Activated CD4-positive, alpha-beta T cell treated with anti-CD3 and anti-CD28 coated beads, Interleukin-2, amount 50 U/mL, for 1 hour (primary cell): ENCODE results near the gene AGPAT3.

ENCODE experiments used
- DNase-seq: peaks from one replicate; pipeline ENCODE4 v3.0.0-alpha.2; 2020

Gene AGPAT3

DNA sequence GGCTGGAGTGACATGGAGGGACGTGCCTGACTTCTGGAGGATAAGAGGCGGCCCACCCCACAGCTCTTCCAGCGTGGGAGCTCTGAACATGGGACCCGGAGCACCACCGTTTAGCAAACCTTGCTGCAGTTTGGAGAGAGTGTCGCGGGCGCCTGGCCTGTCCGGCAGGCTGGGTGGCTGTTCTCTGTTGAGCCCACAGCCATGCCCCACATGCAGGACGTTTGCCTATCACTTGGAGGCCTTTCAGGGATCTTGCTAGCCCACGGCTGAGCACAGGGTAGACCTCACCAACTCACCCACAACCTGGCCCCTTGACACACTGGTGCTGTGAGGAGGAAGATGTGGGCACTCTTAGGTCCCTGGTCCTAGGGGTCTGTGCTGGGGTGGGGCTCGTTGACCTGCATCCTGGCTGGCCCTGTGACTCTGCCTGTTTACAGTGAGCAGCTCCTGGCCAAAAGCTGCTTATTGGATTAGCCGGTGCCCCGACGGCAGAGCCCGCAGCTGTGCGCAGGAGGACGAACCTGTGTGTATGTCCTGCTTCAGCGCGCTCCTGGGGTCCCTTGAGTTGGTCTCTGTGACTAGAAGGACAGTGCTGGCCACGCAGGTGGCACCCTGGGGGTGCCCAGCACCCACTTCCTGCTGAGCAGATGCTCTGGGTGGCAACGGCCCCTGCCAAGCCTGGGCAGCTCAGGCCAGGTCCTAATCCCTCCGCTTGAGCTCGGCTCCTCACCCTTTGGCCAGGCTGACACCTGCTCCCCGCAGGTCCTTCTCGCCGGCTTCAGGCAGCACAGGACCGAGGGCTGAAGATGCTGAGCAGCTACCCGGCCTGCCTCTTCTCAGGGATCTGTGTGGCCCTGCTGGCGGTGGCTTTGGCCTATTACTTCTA is 74.7 kb downstream of the AGPAT3 start:
- DNase-seq = no peak

DNA sequence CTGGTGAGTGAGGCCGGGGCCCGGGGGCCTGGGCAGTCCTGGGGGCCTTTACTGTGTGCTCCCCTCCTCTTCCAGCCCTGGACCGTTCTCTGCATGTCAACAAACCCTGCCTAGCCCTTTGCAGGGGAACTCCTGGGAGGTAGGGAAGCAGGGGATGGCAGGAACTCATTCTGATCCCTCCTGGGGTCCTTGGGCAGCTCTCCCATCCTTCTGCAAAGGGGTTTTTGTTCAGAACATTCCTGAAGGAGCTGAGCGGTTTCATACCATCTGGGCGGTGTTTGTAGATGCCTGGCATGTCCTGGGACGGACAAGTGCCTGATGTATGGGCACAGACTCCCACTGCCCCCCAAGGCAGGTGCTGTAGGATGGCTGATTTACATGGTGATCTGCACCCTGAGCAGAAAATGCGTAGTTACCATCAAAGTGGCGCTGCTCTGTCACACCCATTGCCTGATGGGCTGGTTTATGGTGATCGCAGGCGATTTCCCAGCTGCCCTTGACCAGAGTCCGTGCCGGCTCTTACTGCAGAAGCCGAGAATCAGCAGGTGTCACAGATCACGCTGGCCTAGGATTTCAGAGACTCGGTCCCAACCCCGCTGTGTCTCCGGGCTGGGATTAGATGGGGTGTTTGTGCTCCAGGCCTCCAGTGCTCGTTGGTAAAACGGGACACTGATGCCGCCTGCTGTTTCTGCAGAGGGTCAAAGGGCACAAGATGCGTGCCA is 75.5 kb downstream of the AGPAT3 start:
- no peak for DNase-seq

DNA sequence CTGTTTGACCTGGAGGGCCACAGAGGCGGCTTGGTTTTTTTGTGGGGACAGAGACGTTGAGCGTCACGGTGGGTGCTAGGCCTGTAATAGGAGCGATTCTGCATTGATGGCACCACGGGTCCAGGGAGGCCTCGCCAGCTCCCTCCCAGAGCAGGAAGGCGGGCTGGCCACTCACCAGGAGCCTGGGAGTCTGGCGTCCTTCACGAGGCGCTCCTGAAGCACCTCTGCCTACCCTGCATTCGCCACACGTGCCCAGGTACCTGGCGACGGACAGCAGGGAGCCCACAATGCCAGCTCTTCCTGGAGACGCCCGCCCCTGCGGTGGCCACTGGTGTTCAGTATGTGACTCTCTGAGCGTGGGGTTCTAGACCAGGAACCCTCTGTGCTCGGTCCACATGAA is 77.2 kb downstream of the AGPAT3 start:
- no peak for DNase-seq

DNA sequence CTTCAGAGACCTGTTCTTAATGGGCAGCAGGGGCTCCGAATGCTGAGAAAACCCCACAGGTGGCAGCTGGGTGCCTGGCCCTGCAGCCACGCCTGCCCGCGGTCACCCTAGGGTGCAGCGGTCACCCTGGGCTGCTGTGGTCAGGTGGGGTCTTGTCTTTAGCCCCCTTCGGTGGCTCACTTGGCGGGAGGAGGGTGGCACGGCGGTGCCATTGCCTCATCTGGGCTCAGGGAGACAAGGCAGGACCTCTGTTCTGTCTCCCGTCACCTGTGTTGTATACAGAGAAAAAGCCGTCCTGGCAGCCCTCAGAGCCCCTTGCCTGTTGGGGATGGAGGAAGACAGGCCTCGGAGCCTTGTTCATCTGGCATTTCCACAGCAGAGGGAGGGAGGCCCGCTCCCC is 77.6 kb downstream of the AGPAT3 start:
- DNase-seq = no peak

GRCh38 chr21:43943512-43944077 is 78.6 kb downstream of the AGPAT3 start:
- no peak for DNase-seq

DNA sequence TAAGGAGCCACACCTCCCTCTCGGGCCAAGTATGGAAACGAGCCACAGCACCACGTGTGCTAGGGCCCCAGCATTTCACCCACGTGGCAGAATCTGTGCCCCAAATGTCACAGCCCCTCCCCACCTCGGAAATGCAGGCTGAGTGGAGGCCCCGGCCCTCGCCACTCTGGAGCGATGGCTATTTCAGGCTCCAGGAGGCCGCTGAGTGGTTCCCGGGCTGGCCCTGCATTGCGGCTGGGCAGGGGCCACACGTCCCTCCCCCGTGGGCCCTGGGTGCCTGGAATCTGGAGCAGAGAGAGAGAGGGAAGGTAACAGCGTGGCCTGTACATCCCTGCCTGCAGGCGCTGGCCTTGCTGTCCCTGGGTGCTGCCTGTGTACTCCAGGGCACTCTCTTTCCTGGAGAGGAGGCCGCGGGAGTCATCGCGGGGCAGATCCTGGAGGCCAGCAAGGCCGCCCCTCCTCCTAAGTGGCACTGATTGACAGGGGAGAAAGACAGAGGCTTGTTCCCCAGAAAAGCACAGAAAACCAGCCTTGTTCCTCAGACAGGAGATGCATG is 79.1 kb downstream of the AGPAT3 start:
- no peak for DNase-seq

DNA sequence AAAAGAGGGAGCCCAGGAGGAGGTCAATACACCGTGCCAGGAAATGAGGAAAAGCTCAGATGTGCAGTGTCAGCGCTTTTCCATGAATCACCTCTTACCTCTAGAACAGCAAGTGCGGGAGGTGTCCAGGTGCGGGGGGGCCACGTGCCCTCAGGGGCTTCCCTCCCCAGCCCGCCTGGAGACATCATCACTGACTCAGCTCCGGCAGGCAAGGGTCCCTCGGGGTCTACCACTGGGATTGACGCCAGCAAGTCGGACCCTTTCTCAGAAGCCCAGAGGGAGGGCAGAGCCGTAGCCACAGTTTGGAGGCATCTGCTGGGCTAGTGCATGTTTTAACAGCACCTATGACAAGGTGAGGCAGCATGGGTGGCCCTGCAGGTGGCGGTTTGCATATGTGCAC is 79.7 kb downstream of the AGPAT3 start:
- no peak for DNase-seq

- DNase-seq = no peak
Measured at GRCh38 chr21:43948740-43949498, 83.9 kb downstream of the AGPAT3 start.

- no peak for DNase-seq
Measured at GRCh38 chr21:43949499-43950208, 84.6 kb downstream of the AGPAT3 start.

- no peak for DNase-seq
Measured at GRCh38 chr21:43950481-43950880, 85.5 kb downstream of the AGPAT3 start.

- DNase-seq = no peak
Measured at GRCh38 chr21:43950936-43951335, 85.9 kb downstream of the AGPAT3 start.

DNA sequence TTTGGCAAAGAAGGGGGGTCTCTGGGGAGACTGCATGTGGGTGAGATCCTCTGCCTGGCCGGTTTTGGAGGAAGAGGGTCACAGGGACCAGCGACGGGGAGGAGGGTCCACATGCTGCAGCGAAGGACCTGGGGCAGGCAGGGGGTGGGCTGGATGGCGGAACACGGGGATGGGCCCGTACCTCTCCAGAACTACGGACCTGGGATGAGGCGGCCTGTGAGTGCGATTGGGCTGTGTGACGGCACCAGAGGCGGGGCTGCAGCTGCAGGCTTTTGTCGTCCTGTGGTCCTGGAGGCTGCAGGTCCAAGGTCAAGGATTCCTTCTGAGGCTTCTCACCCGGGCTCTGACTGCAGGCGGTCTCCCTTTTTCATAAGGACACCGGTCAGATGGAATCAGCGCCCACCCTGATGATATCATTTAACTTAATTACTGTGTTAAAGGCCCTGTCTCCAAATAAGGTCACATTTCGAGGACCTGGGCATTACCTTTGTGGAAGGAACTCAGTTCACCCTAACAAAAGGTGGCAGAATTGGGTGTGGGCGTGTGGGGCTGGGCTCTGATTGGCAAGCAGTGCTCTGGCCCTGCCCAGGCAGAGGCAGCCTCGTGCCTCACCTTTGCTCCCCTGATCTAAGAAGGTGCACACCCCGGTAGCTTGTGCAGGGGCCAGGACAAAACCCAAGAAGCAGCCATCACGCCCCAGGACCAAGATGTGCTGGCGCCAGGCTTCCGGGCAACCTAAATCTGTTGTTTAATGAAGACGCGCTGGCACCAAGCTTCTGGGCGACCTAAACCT is 87.1 kb downstream of the AGPAT3 start:
- DNase-seq = no peak

DNA sequence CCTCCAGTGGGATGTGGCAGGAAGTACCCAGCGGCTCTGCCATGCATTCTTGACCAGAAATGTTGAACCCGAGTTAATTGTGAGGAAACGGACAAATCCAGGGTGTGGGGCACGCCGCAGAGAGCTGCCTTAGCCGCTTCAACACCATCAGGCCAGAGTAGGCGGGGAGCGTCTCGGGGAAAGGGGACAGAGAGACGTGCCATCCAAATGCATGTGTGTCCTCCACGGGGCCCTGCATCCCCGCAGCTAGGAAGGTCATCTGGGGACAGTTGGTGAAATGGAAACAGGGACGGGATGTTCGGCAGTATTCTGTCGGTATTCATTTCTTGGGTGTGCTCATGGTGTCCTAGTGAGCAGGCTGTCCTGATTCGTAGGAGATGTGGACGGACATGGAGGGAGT is 88.0 kb downstream of the AGPAT3 start:
- DNase-seq = no peak

GRCh38 chr21:43954042-43954441 is 89.0 kb downstream of the AGPAT3 start:
- no peak for DNase-seq

DNA sequence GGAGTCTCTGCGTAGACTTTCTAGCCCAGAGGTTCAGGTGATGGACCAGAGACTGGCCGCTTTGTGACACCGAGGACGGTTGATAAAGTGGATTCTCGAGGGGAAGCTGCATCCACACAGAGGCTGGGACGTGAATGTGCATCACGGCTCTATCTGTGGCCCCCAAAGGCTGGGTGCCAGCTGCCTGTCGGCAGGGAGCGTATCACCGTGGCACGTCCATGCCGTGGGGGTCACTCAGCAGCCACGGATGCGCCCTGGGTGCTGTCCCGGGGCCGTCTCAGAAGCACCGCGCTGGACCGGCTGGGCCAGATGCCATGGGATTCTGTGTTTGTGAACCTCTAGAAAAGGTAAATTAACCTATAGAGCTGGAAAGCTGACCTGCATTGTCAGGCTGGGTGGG is 89.9 kb downstream of the AGPAT3 start:
- DNase-seq = no peak

DNA sequence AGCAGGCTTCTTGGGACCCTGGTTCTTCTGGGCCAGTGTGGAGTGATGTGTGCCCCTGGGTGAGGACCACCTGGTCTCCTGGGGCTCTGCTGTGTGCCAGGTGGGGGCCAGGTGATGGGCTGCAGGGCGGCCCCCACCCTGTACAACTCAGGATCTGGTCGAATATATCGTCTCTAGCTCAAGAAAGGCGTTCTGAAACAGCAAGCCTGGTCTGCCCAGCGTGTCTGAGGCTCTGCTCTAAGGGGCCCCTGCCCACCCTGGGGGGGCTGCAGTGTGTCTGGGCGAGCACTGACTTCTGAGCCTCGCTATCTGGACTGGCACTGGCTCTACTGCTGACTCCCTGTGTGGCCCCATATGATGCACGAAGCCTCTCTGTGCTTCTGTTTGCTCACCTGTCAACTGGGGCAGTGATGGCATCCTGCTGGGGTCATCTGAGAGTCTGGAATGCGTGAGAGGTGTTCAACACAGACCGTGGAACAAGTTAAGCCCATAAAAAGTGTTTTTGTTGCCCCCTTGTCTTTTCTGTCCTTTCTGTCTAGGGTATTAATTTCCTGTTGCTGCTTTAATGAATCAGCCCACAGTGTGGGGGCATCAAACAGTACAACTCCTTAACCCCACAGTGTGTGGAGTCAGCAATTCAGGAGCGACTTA is 91.1 kb downstream of the AGPAT3 start:
- DNase-seq = no peak

- no peak for DNase-seq
Measured at GRCh38 chr21:43956670-43957035, 91.6 kb downstream of the AGPAT3 start.

- DNase-seq = no peak
Measured at GRCh38 chr21:43957128-43957571, 92.1 kb downstream of the AGPAT3 start.

GRCh38 chr21:43957611-43958362 is 92.8 kb downstream of the AGPAT3 start:
- DNase-seq = no peak
